ENCODE data around the gene FANCG. TPM values are rescaled to one million over a fixed set of nuclear protein-coding genes. Genes with fewer than 3 reads are reported as not detected.

FANCG gene
- total and polyA plus RNA-seq, 2 donors from 2014 or later: 13.5 to 13.8 TPM

GRCh38 chr9:35106343-35106730, 26.6 kb upstream of the FANCG start:
- no peaks in the 10 kb centered on the region for H3K9me3 ChIP-seq (ENCODE audit: control insufficient read depth in 2 of 3, insufficient read depth in 1 of 3, low read length in 3 of 3)
- no peak overlapping the region for H3K27ac ChIP-seq (ENCODE audit: low read depth in 2 of 2, low read length in 2 of 2)
- peaks cover 4 to 23% (median 17%) of the 10 kb centered on the region in 3 donors for H3K36me3 ChIP-seq (ENCODE audit: control insufficient read depth in 2 of 3, insufficient read depth in 3 of 3, low read length in 3 of 3)
- intact Hi-C loops (cut with DNase I): no loop called here
- TF ChIP-seq CTCF (IDR thresholded peaks at IDR 0.05; ENCODE audit: borderline replicate concordance, extremely low read depth, insufficient read depth): no peak
- DNase-seq (no peak), FAIRE-seq (no peak)
- no peak overlapping the region for H3K4me3 ChIP-seq (ENCODE audit: low read length in 3 of 3)
- H3K9ac ChIP-seq (ENCODE audit: low read length in 3 of 3): no peak overlapping the region
- H3K27me3 ChIP-seq (ENCODE audit: control insufficient read depth, insufficient read depth, low read length): no peaks in the 10 kb centered on the region
- H3K4me1 ChIP-seq (ENCODE audit: control insufficient read depth in 2 of 3, insufficient read depth in 2 of 3, low read depth in 1 of 3, low read length in 3 of 3): peaks cover 13 to 29% (median 26%) of the 10 kb centered on the region in 3 donors

DNA sequence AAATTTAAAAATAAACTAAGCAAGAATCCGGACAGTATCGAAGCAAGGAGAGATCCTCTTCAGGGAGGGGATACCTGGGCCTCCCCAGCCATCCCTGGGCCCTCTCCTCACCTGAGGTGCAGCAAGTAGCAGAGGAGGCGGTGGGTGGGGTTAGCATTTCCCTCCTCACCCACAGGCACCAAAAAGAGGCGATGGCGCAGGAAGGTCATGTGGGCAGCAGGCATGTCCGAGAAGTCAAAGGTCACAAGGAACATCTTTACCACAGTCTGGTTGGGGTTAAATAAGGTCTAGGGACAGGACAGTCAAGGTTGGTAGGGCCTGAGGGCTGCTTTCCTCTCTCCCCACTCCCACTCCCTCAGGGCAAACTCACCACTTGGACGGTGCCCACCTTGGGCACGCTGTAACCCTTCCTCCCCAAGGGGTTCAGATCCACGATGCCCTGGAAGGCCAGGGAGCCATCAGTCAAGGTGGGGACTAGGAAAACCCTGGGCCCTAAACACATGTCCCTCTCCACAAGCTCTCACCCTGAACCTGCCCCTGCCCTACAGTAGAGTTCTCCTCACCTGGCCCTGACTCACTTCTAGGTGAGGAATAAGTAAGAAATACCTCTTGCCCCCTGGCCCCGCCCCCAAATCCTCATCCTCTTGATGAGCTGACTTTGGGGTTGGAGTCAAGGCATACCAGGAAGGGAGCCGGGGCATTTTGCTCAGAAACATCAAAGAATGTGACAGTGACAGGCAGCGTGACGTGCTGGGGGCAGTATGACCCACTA, 26.0 kb upstream of the FANCG start:
- no peaks in the 10 kb centered on the region for H3K9me3 ChIP-seq (ENCODE audit: control insufficient read depth in 2 of 3, insufficient read depth in 1 of 3, low read length in 3 of 3)
- DNase-seq (no peak), FAIRE-seq (no peak)
- no peak for TF ChIP-seq CTCF (IDR thresholded peaks at IDR 0.05; ENCODE audit: borderline replicate concordance, extremely low read depth, insufficient read depth)
- peaks cover 5 to 26% (median 17%) of the 10 kb centered on the region in 3 donors for H3K36me3 ChIP-seq (ENCODE audit: control insufficient read depth in 2 of 3, insufficient read depth in 3 of 3, low read length in 3 of 3)
- H3K4me3 ChIP-seq (ENCODE audit: low read length in 3 of 3): no peak overlapping the region
- H3K27ac ChIP-seq (ENCODE audit: low read depth in 2 of 2, low read length in 2 of 2): no peak overlapping the region
- H3K9ac ChIP-seq (ENCODE audit: low read length in 3 of 3): no peak overlapping the region
- intact Hi-C loops (cut with DNase I): no loop called here
- peaks cover 12 to 30% (median 25%) of the 10 kb centered on the region in 3 donors for H3K4me1 ChIP-seq (ENCODE audit: control insufficient read depth in 2 of 3, insufficient read depth in 2 of 3, low read depth in 1 of 3, low read length in 3 of 3)
- no peaks in the 10 kb centered on the region for H3K27me3 ChIP-seq (ENCODE audit: control insufficient read depth, insufficient read depth, low read length)

DNA sequence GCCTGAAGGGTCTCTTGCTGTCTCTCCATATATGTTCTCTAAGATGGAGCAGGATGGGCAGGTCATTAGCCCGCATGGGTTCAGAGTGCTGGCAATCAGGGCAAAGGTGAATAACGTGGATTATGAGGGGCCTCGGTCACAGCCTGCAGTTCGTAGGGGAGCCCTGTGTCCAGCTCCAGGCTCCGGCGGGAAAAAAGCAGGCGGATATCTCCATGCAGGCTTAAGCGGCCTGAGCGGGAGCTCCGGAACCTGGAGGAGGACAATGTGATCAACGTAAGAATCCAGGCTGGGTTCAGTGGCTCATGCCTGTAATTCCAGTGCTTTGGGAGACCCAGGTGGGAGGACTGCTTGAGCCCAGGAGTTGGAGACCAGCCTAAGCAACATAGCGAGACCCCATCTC, 25.4 kb upstream of the FANCG start:
- H3K9ac ChIP-seq (ENCODE audit: low read length in 3 of 3): no peak overlapping the region
- no peaks in the 10 kb centered on the region for H3K27me3 ChIP-seq (ENCODE audit: control insufficient read depth, insufficient read depth, low read length)
- DNase-seq (no peak), FAIRE-seq (no peak)
- peaks cover 8 to 32% (median 21%) of the 10 kb centered on the region in 3 donors for H3K36me3 ChIP-seq (ENCODE audit: control insufficient read depth in 2 of 3, insufficient read depth in 3 of 3, low read length in 3 of 3)
- no peak overlapping the region for H3K27ac ChIP-seq (ENCODE audit: low read depth in 2 of 2, low read length in 2 of 2)
- no peaks in the 10 kb centered on the region for H3K9me3 ChIP-seq (ENCODE audit: control insufficient read depth in 2 of 3, insufficient read depth in 1 of 3, low read length in 3 of 3)
- intact Hi-C loops (cut with DNase I): no loop called here
- no peak for TF ChIP-seq CTCF (IDR thresholded peaks at IDR 0.05; ENCODE audit: borderline replicate concordance, extremely low read depth, insufficient read depth)
- H3K4me1 ChIP-seq (ENCODE audit: control insufficient read depth in 2 of 3, insufficient read depth in 2 of 3, low read depth in 1 of 3, low read length in 3 of 3): peaks cover 11 to 23% (median 19%) of the 10 kb centered on the region in 3 donors
- H3K4me3 ChIP-seq (ENCODE audit: low read length in 3 of 3): no peak overlapping the region

All from kidney (tissue), 14 donors.